Activated effector memory CD4-positive, alpha-beta T cell treated with Interleukin-2 at 50 U/mL for 16 hours (primary cell): Measurements from ENCODE around the gene PTPRN2.

Experiments used
- DNase-seq: peaks from one replicate; pipeline ENCODE4 v3.0.0-alpha.2; 2020

PTPRN2 gene

DNA sequence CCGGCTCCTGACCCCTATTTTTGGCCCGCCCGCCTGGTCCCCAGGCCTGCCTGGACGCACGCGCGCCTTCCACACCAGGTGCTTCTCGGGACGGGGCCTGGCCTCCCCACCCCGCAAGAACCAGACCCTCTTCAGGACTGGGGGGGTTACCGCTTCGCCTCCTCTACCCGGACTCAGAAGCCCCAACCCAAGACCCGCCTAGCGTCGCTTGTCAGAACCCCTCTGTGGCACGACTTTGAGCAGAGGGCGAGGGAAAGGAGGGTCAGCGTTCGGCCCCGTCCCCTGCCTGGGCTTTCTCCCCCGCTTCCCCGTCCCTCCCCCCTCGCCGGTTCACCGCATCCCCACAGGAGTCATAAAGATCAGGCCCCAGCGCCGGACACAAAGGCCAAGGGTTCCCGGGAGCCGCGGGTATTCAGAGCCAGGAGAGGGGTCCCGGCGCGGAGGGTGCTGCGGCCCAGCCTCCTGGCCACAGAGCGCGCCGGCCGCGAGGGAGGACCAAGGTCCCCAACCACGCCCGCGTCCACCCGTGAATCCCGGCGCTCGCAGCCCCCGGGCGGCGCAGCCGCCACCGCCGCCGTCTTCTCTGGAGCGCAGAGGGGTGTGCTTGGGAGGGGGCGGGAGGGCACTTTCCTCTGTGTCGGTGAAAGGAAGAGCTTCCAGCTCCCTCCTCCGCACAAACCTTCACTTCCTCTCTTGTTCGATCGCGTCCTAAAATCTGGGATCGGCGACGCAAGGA is 898.9 kb downstream of the PTPRN2 start:
- no peak for DNase-seq

GRCh38 chr7:157687845-157688532 is 899.6 kb downstream of the PTPRN2 start:
- DNase-seq: no peak

DNA sequence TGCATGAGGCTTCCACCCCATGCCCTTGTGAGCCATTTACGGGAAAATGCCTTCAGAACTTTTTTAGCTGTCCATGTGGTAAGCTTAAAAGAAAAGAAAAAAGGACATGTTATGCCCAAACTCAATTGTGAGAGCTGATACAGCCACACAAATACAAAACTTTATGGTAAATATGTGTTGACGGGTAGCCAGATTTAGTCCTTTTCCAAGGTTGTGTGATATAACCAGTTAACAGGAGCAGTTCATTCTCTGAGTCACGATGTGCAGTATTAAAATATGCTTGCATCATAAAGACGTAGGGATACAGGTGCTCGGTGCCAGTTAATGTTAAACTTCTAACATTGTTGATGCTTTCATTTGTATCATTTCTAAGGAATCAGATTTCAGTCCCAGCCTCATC is 900.5 kb downstream of the PTPRN2 start:
- DNase-seq: no peak

GRCh38 chr7:157686285-157686894 is 901.2 kb downstream of the PTPRN2 start:
- DNase-seq: no peak

DNA sequence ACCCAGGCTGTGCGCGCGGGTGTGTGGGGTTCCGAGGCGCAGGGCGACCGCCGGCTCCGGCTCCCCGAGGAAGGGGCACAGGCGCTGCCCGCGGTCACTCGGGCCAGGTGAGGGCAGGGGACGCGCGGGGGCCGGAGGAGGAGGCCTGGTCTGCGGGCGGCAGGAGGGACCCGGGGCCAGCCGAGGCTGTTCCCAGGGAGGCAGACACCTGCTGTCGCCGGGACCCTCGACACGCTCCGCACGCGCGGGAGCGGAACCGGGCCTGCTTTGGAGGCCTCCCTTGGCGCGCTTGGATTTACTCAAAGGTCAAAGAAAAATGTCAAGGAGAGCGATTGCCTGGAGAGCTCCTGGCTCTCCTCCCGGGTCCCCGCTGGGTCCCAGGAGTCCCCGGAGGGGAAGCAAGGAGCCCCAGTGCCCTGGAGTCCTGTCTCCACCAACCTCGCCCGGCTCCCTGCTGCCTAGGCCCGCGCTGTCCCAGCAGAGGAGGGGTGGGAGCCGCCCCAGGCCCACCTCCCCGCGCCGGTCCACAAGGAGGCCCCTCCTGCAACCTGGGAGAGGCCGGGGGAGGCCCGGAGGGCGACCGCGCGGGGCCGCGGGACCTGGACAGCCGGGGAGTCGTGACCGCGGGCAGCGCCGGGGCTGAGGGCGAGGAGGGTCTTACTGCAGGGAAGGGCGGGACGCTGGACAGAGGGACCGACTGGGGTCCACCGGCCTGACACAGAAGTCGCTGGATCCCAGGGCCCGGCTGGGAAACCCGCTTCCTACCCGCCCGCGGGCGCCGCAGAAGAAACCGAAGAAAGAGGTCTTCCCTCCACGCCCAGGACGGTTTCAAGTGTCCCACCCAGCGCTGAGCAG is 902.0 kb downstream of the PTPRN2 start:
- DNase-seq: no peak

- no peak for DNase-seq
Measured at GRCh38 chr7:157684909-157685429, 902.7 kb downstream of the PTPRN2 start.

DNA sequence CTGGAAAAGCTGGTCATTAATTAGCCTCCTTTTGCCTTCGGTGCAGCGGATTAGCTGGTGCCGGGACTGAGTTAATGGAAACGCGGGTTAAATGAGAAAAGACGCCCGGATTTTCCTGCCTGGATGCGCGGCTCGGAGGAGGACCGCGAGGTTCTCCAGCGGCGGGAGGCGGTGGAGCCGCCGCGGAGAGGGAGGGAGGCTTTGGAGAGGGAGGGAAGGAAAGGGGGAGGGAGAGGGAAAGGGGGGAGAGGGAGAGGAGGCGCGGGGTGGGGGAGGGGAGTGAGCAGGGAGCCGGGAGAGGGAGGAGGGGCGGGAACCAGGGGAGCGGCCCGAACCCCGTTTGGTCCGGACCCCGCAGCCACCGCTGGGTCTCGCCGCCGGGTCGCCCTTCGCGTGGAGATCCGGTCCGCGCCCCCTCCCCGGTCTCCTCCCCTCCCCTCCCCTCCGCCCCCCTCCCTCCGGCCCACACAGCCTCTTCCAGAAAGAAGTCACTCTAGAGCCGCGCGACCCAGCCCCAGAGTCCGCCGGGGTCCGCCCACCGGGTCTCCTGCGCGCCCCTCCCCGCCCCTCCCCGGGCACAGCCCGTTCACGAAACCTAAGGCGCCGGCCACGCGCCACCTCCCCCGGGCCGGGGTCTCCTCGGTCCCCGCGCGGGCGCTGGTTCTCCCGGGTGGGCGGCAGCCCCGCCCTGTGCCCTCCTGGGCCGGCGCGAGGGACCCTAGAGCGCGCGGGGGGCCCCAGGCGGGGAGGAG is 903.3 kb downstream of the PTPRN2 start:
- no peak for DNase-seq

DNA sequence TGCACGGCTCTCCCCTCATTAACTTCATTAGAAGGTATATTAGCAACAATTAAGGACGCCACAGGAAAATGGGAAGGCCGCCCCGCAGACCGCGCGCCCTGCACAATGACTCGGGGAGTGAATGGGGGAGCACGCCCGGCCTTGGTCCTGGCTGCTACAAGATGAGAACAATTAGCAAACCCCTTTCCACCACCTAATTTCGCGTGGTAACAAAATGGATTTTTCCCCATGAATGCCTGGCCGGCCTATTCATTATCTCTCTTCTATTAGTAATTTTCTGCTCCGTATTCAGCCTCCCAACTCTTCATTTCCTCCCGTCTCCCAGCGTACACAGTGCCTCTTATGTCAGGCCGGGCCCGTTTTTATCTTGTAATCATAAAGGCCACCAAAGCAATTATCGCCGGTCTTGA is 903.9 kb downstream of the PTPRN2 start:
- no peak for DNase-seq

DNA sequence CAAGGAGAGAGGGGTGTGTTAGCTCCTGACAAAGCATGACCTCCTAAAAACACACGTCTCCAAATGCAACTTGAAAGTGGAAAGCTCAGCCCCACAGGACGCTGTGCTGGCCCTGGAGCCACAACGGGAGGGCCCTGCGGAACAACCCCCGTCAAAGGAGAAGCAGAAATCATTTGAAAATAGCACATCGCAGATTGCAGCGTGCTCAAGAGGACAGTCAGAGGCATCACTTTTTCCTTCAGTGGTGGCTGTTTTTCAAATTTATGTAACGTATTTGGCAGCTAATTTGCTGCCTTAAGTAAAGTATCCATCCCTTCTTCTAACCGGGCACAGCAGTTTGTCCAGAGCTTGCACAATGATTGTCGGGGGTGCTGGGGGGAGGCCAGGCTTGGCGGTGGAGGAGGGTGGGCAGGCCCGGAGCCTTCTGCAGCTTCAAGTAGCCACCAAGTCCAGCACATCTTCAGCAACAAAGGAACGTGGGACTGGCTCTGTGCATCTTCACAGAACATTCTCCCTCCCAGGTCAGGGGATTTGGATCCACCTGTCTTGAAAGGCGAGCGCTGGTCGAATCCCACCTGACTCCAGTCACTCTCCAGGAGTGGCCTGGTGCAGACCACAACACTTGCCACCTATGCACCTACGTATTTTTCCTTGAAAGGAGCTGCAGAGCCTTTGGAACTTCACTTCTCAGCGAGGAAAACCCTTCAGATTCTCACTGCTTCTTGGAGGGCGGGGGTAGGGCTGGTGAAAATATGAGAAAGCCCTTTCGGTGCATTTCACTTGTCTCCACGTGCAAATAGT is 904.5 kb downstream of the PTPRN2 start:
- no peak for DNase-seq

GRCh38 chr7:157682064-157682945 is 905.3 kb downstream of the PTPRN2 start:
- DNase-seq: no peak

DNA sequence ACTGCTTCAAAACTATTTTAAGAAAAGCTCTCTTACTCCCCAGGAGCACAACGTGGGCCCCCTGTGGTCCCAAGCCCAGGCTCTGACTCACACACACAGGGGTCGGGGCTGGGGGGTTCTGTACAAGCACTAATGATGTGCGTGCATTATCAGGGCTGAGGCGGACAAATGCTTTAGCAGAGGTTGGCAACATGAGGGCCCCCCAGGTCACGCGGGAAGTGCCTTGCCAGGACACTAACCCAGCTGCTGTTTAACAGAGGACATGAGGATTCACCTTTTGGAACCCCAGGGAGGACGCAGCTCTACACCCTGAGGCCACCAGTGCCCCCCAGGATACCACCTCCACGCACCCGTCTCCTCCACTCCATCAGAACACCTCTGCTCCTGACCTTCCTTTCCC is 908.0 kb downstream of the PTPRN2 start:
- no peak for DNase-seq

DNA sequence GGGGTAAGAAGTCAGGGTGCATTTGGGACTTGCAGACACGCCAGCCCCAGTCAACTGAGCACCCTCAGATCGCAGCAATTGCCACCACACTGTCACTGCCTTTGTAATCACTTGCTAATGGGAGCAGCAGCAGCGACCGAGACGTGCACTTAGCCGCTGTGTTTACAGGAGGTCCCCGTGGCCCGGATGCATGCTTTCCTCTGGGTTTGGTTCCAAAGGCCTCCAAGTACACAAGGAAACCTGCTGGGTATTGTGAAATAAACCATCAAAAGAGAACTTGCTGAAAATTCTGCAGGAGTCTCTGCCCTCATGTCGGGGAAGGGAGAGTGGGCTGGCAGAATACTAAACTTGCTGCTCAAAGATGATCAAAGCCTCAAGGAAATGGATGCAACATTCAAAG is 909.1 kb downstream of the PTPRN2 start:
- DNase-seq: no peak

DNA sequence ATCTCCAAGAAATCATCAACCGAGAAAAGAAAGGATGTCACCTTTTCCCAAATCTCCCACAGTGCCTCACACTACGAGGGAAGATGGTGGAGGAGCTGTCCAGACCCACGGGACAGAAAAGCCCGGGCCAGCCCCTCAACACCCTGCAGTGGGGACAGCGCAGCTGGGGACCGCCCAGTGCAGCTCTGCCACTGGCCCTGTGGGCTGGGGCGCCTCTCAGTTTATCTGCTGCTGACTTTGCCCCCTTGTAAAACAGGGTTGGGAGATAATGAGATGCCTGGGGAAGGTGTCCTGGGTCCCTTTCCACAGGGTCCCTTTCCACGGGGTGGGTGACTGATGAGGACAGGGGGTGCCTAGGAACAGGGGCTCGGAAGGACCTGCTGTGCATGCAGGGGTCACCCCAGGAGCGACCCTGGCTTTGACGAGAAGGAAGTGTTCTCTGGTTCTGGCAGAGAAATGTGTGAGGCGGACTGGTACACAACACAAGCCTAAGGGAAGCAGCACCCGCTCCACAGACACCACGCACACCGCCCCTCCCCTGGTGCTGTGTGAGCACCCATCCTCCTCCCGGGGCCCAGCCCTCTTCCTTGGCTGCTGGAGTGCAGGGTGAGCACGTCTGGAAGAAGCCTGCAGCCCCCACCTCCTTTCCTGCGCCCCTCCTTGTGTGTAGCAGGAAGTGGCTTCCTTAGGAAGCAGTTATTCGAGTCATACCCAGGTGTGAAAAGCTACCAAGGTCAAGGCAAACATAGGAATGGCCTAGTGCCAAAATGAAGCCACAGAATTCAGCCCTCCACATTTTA is 911.0 kb downstream of the PTPRN2 start:
- no peak for DNase-seq

DNA sequence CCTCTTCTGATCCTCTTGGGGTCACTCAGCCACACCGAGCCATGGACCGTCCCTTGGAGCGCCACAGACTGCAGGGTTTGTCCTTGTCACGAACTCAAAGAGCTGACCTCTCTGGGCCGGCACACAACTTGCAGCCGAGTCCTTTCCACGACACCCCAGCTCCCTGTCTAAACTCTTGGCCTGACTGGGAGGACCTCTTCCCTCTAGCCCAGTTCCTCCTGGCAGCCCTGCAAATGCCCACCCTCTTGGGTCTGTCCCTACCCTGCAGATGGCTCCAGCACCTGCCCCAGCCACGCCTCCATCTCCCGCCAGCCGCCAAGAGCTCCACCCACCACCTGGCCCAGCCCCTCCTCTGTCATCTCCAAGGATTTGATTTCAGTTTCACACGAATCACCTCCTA is 911.6 kb downstream of the PTPRN2 start:
- DNase-seq: no peak

- no peak for DNase-seq
Measured at GRCh38 chr7:157675427-157675927, 912.1 kb downstream of the PTPRN2 start.

DNA sequence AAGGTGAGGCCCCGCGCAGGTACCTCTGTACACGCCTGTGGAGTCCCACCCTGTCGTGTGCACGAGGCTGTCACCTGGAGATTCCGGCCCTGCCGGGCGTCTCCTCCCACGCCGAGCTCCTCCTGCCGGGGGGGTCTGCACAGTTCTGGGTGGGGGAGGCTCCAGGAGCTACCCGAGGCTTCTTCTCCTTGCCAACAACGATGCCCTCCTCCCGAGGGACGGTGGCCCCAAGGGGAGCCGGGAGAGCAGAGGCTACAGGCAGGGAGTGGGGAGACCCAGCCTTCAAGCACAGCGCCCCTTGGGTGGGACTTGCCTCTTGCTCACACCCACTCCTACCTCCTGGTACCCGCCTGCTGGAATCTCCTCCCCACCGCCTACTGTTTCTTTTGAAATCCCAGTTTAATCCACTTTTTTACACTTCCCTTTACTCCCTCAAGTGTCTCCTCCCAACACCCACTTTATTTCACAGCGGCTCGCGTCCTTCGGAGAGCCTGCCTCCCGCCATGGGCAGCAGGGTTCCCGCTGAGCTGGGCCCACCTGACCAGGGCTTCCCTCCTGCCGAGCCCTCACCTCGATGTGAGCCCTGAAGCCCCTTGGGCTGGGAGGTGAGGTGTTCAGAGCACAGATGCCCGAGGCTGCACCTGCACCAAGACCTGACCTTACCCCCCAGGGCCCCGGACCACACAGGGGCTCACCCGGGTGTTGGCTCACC is 912.8 kb downstream of the PTPRN2 start:
- no peak for DNase-seq

DNA sequence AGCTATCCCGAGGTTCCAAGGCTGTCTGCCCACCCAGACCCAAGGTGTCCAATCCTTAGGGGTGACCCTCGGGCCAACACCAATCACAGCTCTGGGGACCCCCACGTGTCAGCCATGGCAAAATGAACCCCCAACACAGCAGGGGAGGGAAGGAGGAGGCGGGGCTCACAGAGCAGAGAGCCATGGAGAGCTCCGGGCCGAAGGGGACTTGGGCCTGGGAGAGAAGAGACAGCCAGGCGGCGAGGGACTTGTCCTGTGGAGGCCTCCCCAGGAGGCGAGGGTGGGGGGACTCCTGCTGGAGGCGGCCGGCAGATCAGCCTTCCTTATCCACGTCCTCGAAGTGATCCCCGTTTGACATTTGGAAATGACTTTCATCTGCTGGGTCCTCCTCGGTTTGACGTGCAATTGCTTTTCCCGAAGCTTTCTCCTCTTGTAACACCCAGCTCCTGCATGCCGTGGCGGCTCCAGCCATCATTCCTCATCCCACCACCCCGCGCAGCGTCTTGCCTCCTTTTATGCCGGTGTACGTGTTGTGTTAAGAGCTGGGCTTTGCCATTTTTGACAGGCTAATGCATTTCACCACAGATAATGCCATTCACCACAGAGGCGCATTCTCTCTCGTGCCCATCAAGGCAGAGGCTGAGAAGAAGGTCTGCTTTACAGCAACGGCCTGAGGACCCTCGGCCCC is 913.5 kb downstream of the PTPRN2 start:
- no peak for DNase-seq

DNA sequence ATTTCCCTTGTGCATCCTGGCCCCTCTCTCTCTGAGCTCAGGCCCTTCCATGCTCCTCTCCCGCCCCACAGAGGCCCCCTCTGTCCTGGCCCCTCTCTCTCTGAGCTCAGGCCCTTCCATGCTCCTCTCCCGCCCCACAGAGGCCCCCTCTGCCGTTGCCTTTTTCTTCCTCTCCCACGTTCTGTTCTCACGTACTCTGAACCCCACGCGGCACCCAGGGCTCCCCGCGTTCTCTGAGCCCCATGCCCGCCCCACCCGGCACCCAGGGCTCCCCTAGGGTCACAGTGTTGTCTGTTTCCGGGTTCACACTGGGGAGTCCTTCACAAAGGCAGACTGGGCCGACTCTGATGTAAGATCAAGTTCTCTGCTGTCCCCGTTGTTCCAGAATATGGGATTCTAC is 914.0 kb downstream of the PTPRN2 start:
- no peak for DNase-seq
